GM10266 (cell line): ENCODE measurements around the gene PLPP1.

Experiments used
- DNase-seq: peaks from one replicate; pipeline ENCODE4 v3.0.0; 2012; ENCODE audit errors: extremely low spot score
- TF ChIP-seq, protein P1 (sequence below): IDR thresholded peaks from 2 replicates; pipeline ENCODE4 v1.5.1; 2012; ENCODE audit warnings: mild to moderate bottlenecking, low read depth; ENCODE audit not compliant: control insufficient read depth, insufficient read depth; ENCODE audit errors: missing control alignments

Gene PLPP1

DNA sequence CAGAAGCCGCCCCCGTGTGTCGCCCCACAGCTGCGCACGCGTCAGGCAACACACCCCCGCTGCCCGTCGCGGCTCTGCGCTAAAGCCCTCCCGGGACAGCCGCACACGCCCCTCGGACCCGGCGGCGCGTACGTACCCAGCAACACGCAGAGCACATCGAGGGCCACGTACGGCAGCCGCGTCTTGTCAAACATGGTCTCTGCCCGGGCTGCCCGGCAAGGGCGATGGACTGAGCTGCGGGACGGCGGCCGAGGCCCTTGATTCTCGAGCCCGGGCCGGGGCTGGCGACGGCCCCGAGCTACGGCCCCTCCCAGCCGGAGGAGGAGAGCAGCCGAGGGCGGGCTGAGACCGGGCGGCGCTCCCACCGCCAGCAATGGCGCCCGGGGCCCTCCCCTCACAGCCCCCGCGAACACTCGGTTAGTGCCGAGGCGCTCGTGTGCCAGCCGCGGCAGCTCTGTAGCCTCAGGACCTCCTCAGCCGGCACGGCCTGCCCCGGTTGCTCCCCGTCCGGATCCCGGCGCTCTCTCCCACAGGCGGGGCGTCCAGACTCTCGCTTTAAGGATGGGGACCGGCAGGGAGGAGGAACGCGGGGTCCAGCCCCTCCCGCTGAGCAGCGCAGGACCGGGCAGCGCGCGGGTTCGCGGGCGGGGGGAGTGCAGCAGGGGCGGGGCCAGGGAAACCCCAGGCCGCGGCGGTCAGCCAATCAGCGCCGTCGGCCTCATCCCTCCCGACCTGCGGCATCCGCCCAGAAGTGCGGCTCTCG is at the start of gene PLPP1:
Gene PLPP1 (minus strand): TSS at position 529 of the 763 bp plus-strand sequence. CDS start 335 bp downstream, at position 194.
- peak; percentile 94 for DNase-seq
- TF ChIP-seq, protein P1, sequence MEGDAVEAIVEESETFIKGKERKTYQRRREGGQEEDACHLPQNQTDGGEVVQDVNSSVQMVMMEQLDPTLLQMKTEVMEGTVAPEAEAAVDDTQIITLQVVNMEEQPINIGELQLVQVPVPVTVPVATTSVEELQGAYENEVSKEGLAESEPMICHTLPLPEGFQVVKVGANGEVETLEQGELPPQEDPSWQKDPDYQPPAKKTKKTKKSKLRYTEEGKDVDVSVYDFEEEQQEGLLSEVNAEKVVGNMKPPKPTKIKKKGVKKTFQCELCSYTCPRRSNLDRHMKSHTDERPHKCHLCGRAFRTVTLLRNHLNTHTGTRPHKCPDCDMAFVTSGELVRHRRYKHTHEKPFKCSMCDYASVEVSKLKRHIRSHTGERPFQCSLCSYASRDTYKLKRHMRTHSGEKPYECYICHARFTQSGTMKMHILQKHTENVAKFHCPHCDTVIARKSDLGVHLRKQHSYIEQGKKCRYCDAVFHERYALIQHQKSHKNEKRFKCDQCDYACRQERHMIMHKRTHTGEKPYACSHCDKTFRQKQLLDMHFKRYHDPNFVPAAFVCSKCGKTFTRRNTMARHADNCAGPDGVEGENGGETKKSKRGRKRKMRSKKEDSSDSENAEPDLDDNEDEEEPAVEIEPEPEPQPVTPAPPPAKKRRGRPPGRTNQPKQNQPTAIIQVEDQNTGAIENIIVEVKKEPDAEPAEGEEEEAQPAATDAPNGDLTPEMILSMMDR = no peak

DNA sequence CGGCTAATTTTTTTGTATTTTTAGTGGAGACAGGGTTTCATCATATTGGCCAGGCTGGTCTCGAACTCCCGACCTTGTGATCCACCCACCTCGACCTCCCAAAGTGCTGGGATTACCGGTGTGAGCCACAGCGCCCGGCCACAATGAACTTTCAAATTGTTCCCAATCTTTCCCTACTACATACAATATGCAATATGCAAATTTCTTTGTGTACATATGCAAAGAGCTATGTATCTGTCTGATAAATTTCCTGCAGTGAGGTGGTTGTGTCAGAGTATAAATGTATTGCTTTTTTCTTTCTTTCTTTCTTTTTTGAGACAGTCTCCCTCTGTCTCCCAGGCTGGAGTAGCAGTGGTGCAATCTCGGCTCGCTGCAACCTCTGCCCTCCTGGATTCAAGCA is 48.8 kb upstream of the PLPP1 start:
- TF ChIP-seq, protein P1 = no peak
- no peak for DNase-seq

DNA sequence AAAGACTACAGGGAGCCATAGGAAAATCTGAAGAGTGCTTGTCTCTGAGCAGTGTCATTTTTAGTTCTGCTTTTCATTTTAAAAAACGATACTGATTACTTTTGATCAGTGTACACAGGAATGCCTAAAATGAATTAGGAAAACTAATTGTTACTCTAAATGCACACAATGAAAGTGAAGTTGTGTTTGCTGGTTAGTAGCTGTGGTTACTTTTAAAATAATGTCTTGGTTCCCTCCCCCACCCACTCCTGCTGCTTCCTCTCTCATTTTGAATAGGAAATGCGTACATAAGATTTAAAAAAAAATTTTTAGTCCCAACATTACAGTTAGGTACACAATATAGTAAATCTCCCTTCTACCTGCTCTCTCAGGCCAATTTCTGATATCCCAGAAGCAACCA is 47.5 kb upstream of the PLPP1 start:
- TF ChIP-seq, protein P1 = no peak
- no peak for DNase-seq

DNA sequence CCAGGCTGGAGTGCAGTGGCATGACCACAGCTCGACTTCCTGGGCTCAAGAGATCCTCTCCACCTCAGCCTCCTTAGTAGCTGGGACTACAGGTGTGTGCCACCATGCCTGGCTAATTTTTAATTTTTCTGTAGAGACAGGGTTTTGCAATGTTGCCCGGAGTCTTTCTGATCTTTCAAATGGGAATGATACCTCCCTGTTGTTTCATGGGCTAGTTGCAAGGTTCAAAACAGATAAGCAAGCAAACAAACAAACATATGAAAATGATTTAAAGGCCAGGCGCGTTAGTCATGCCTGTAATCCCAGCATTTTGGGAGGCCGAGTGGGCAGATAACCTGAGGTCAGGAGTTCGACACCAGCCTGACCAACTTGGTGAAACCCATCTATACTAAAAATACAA is 45.3 kb upstream of the PLPP1 start:
- TF ChIP-seq, protein P1 = no peak
- DNase-seq = no peak

DNA sequence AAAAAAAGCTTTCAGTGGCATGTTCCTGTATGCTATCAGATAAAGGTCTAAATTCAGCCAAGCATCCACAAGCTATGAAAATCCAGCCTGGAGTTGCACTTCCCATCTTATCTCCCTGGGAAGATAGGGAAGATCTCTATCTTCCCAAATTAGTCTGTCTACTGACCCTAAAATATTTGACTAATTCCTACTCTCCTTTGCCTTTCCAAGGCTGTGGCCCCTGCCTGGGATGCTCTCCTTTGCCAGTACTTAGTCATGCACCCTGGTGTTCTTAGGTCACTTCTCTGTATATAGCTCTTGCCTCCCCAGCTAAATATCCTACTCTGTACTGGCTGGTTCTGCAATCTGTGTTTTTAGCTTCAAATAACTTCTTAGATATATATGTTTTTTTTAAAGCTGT is 44.0 kb upstream of the PLPP1 start:
- DNase-seq = no peak
- TF ChIP-seq, protein P1 = no peak

DNA sequence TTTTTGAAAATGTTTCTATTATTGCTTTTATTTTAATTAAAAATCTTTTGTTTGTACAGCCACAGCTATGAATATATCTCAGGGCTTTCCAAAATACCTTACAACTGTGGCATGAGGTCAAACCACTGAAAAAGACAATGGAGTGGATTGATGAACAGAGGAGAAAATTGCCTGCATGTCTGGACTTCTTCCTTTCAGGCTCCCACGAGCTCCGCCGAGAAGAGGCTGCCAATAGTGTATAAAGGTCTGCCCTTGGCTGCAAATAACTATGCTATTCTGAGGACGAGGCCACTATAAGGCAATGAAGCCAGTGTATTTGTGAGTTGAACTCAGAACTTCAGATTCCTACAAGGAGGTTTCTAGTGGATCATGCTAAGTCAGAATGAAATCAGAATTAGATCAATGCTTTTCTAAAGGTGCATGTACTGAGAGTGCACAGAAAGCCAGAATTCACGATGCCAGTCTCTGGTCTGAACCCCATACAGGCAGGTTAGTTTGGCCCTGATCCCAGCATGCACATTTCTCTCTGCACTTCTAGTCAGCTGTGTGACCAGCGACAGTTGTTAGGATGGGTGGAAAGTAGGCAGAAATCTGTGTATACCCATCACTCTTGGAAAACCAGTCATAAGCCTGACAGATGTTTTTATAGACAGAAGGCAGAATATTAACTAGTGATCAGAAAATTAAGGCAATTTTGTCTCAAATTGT is 42.7 kb upstream of the PLPP1 start:
- DNase-seq = no peak
- TF ChIP-seq, protein P1 = no peak

DNA sequence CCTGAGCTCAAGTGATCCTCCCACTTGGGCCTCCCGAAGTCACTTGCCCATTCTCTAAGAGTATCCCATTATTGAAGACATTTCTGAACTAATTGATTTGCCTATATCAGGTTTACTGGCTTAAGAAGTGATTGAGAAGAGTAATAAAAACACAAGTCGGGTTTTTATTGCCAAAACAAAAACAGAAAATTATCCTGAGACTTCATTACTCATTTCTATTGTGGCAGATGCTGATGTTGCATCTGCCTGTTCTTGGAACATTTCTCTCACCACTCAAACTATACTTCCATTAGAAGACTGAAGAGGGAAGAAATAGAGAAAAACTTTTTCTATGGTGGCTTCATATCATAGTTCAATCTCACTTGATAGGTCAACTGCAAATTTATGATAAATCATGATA is 41.9 kb upstream of the PLPP1 start:
- TF ChIP-seq, protein P1 = no peak

More for the DNA sequence above, 41.9 kb upstream of the PLPP1 start:
- no peak for DNase-seq
